ENCODE results near the gene EED.
"Not testable (repeated sequence)": the region's sequence is repeated elsewhere in the genome, so short reads cannot be mapped to it uniquely, and the experiment has no call there.

EED gene

GRCh38 chr11:86249307-86250098 is 5.0 kb downstream of the EED start:
- DNase-seq = no peak

- DNase-seq = peak in 1 of 5 donors; percentile 26
Measured at GRCh38 chr11:86251345-86251744, 6.8 kb downstream of the EED start.

DNA sequence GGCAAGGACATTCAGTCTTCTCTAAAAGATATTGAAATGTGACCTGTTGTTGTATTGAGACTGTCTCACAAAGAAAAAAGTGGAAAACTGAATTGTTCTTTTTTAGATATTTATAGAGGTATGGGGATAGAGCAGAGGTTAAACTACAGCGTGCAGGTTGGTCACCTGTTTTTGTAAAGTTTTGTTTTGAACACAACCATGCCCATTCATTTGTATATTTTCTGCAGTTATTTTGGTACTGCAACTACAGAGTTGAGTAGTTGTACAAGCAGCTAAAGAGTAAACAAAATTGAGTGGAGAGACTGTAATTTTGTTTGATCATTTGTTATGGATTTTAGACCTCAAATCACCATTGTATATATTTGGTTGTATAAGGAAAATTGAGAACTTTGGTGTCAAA is 11.3 kb downstream of the EED start:
- DNase-seq = peak in 1 of 5 donors; percentile 24

DNA sequence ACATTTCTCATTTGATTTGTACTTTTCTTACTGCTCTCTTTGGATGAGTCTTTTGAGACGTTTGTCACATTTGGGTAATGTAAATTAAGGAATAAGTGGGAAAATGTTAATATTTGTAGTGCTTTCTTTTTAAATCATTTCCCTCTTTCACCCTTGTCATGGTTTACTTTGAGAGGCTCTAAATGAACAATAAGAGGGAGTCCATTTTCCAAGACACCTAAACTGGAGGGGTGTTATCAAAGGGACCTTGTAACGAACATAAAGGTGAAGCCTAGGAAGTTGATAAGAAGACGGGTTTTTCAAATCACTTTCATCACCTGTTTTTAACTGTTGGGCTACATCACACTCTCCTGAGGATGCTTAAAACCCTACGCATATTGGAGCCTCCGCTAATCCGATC is 12.1 kb downstream of the EED start:
- DNase-seq = no peak

DNA sequence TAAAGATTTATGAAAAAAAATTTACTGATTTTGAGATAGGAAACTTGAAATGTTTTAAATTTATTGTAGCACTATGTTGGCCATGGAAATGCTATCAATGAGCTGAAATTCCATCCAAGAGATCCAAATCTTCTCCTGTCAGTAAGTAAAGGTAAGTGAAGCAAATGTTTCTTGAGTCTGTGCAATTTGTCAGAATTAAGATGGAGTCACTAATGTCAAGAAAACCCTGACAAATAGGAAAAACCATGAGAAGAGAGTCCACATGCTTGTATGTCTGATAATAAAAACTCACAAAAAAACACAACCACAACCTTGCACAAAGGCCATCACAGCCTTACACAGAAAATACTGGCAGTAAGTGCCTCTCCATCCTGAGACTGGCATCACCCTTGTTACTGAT is 12.9 kb downstream of the EED start:
- DNase-seq = no peak

GRCh38 chr11:86259730-86260129 is 15.2 kb downstream of the EED start:
- no peak for DNase-seq

- DNase-seq = no peak
Measured at GRCh38 chr11:86261328-86261727, 16.8 kb downstream of the EED start.

GRCh38 chr11:86262387-86262786 is 17.8 kb downstream of the EED start:
- no peak for DNase-seq

DNA sequence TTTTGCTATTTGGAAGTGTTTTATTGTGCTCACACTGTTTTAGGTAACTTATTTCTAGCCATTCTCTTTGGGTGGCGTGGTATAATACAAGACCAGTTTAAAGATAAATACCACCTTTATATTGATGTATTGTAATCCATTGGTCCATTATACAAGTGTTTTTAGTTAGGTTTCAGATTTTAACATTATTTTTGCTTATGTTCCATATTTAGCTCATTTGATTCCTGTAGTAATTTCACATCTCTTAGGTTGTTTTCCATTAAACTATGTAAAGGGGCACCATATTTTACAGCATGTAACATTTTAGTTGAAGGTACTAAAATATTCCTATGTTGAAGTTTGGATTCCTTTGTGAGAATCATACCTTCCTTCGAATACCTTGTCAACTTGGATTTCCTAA is 20.1 kb downstream of the EED start:
- DNase-seq = no peak

- DNase-seq = no peak
Measured at GRCh38 chr11:86265194-86265593, 20.6 kb downstream of the EED start.

DNA sequence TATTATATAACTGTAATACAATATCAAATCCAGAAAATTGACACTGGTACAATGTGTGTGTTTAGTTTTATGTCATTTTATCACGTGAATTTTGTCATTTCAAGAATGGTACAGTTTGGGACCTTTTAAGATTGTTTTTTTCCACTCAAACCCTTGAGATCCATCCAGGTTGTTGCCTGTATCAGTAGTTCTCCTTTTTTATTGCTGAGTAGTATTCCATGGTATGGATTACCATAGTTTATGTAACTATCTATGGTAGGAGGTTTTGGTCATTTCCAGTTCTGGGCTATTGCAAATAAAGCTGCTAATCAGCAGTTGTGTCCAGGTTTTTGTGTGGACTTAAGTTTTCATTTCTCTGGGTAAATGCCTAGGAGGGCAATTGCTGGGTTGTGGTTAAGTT is 25.1 kb downstream of the EED start:
- DNase-seq = no peak

DNA sequence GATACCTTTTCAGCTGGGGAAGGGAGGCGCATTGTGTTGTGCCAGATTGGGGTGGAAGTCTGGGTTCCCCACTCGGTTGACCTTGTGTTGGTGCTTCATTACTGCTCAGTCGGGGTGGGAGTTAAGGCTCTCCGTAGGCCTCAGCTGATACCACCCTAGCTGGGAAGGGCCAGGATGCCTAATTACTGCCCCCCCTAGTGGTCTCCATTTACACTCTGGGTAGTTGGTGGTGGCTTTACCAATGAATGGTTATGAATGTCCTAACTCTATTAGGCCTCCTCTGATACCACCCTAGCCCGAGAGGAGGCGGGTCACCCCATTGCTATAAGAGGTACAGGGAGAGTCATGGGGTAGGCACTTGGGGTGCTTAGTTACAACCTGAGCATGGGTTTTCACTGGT is 29.9 kb downstream of the EED start:
- no peak for DNase-seq

- no peak for DNase-seq
Measured at GRCh38 chr11:86274999-86275398, 30.4 kb downstream of the EED start.

DNA sequence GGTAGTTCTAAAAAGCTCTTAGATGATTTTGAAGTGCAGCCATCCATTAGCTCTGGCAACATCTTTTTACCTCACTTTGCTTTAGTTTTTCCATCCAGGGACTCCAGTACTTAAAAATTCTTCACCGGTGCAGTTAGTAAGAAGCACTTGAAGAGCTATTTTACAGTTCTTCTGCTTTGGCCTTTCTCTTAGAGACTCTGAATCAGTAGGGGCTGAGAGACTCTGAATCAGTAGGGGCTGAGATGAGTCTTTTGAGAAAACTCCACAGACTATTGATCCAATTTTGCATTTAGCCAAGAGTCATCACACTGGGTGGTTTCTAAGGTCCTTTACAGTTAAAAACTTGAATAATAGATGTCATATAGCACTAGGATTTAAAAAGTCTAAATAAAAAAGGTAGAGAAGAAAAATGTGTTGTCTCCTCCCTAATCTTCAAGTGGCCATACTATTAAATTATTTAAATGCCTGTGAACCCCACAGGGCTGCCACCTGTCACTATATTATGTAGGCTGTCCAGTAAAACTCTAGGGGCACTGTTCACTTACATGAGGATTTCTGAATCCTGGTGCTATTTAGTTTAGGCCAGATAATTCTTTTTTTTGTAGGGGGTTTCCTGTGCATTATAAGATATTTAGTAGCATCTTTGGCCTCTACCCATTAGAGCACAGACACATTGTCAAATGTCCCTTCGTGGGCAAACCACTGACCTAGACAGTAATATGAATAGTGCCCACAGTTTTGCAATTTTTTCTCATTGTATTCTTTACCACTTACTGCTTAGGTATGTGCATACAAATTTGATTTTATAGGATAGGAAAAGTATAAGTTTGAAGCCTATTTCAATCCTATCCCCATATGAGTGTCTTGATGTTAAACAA is 31.2 kb downstream of the EED start:
- no peak for DNase-seq

GRCh38 chr11:86277741-86278140 is 33.2 kb downstream of the EED start:
- no peak for DNase-seq

GRCh38 chr11:86278226-86278625 is 33.7 kb downstream of the EED start:
- DNase-seq = no peak

DNA sequence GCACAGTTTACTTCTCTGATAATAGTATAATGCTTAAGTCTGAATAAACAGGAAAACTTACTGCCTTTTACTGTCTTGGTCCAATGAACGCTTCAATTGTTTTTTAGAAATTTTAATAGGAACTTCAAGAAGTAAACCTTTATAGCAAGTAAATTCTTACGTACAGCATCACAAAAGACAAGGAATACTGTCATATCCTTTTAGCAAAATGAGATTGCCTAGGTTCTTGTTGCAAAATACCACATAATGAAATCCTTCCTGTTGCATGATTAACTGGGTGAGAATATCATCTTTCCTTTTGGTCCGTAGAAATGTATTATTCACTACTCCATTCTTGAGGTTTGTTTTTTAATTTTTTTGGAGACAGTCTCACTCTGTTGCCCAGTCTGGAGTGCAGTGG is 35.2 kb downstream of the EED start:
- no peak for DNase-seq

- DNase-seq = no peak
Measured at GRCh38 chr11:86287468-86287796, 42.9 kb downstream of the EED start.

GRCh38 chr11:86288776-86289507 is 44.4 kb downstream of the EED start:
- DNase-seq = peak in 1 of 5 donors; percentile 48

DNA sequence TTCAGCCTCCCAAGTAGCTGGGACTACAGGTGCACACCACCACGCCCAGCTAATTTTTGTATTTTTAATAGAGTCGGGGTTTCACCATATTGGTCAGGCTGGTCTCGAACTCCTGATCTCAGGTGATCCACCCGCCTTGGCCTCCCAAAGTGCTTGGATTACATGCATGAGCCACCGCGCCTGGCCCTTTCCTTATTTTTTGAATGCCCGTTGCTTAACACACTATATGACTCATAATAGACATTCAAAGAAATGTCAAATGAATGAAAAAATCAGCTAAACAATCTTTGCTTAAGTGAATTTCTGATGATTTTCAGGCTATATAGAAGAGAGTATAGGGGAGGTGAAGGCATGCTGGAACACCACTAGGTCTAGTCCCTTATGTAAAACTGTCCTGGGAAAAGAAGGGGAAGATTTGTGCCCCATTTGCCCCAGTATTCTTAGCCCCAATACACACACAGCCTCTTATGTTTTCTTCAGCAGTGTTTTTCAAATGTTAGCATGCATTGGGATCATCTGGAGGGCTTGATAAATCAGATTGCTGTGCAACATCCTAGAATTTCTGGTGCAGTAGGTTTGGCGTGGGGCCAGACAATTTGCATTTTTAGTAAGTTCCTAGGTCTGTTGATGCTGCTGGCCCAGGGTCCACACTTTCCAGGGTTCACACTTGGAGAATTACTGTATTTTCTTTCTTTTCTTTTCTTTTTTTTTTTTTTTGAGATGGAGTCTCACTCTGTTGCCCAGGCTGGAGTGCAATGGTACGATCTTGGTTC is 45.1 kb downstream of the EED start:
- not testable (repeated sequence) for DNase-seq

- DNase-seq = peak; percentile 11 to 71 (median 39)
Measured at GRCh38 chr11:86291466-86292262, 47.1 kb downstream of the EED start.

All from T-helper 1 cell (primary cell).